HG03571 (cell line): ENCODE results near the gene HNMT.
"Not testable (repeated sequence)": the region's sequence is repeated elsewhere in the genome, so short reads cannot be mapped to it uniquely, and the experiment has no call there.

Experiments
- ATAC-seq: cut with Tn5 transposase; IDR thresholded peaks from one replicate; pipeline ENCODE4 v1.9.1; 2021; ENCODE audit not compliant: unreplicated experiment

Gene HNMT

DNA sequence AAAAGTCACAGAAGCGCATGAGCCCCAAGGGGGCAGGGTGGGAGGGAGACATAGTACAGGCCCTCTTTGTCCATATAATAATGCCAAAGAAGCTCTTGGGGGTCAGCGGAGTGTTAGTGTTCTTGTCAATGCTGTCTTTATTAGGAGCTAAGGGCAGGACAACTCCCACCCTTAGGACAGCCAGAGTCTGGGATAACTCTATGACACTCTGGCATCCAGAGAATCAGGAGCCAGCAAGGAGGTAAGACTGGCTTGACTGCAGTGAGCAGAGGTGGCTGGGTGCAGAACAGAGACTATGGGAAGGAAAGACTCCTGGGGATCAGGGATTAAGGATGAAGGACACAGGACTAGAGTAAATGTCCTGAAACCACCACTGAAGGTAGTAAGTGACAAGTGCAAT, 19.0 kb upstream of the HNMT start:
- no peak for ATAC-seq

DNA sequence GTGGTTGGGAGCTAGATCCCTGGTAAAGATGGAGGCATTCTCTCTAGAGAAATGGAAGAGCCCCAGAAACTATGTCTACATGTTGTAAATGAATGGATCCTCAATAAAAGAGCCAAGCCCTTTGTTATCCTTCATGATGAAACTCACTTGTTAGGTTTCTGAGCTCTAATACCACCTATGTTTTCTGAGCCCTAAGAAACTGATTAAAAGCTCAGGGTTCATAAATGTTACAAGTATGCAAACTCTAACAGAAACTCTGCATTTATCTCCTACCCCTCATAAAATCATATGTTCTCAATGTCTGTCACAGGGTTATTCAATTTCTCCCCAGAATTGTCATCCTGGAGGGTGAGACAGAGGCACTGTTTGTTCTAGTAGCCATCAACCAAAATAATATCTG, 18.0 kb upstream of the HNMT start:
- ATAC-seq: no peak

DNA sequence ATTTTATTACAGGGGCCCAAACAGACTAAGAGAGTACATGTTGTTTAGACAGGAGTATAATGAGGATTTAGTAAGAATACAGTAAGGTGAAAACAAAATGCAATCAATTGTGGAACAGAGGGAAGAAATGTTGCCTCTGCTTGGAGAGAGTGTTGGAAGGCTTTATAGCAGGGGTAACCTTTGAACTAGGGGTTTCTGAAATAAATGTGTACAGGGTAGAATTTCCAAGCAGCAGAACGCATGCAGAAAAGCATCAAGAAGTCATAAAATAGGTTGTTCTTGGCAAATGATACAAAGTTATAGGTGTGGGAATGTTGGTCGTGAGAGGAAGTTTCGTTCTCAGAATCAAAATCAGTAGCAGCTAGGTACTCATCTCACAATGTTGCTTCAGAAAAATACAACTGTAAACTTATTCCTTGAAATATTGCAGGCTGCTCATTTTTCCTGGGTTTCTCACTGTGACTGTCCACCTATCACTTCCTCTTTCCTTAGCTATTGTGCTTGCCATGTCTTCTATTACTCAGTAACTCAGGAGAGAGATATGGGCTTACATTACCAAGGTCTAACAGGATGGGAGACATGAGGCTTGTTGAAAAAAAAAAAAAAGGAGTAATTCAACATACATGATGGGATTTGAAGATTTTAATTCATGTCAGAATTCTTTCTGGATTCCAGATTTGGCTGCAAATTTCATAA, 17.1 kb upstream of the HNMT start:
- ATAC-seq: no peak

DNA sequence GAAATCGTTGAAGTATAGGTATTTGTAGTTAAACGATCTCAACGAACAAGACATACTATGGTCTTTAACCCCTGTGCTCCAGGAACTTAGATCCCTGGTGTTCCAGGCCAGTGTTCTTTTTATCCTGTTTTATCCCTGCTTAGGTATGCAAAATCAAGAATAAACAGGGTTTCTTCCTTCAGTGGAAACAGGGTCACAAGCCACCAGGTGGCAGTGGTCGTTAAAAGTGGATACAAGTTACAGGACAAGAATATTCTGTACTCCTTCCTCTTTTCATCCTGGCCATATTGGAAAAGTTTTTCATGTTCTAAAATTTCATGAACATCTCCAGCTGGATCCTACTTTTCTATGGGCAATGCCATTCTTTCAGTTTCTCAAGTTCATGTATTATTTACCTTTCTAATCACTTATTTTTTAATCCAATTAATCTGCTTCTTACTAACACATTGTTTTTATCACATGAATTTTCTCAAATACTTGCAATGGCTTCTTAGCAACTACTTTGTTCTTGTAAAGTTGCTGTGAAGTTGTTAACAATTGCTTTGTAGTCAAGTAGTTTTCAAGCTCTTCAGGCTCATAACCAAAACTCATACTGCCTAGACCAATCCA, 16.4 kb upstream of the HNMT start:
- ATAC-seq: no peak

DNA sequence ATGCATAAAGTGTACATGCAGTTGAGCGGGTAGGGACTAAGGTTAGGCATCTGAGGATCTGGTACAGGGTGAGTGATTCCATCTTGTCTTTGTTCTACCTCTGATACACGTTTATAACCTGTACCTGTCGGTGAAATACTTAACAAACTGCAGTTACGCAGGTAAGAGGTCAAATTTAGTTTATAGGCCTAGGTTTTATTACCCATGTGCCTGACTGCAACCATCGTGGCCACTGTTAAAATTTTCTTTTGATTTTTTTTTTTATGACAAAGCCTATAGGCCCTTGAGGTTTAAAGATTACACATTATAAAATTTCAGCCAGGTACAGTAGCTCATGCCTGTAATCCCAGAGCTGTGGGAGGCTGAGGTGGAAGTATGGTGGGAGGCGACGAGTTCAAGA, 15.4 kb upstream of the HNMT start:
- ATAC-seq: no peak

DNA sequence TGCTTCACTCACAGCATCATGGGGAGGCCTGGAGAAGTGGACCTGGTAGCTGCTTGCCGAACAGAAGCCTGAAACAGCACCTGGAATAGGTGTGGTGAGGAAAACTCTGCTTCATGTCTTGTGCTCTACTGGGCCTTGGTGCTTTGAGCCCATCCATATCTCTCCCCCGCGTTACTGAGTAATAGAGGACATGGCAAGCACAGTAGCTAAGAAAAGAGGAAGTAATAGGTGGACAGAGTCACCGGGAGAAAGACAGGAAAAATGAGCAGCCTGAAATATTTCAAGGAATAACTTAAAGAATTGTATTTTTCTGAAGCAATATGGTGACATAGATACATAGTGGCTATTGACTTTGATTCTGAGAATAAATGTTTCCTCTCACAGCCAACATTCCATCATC, 14.0 kb upstream of the HNMT start:
- ATAC-seq: no peak

DNA sequence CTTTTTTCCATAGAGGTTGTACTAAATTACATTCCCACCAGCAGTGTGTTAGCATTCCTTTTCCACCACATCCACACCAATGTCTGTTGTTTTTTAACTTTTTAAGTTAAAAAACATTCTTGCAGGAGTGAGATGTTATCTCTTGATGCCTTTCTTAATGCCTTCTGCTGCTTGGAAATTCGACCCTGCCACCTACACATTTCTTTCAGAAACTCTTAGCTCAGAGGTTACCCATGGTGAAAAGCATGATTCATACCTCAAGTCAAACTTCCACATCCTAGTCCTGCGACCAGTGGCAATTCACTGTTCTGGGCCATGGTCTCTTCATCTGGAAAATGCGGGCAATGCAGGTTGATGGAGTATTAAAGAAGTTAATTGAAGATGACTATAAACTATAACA, 12.7 kb upstream of the HNMT start:
- ATAC-seq: no peak

DNA sequence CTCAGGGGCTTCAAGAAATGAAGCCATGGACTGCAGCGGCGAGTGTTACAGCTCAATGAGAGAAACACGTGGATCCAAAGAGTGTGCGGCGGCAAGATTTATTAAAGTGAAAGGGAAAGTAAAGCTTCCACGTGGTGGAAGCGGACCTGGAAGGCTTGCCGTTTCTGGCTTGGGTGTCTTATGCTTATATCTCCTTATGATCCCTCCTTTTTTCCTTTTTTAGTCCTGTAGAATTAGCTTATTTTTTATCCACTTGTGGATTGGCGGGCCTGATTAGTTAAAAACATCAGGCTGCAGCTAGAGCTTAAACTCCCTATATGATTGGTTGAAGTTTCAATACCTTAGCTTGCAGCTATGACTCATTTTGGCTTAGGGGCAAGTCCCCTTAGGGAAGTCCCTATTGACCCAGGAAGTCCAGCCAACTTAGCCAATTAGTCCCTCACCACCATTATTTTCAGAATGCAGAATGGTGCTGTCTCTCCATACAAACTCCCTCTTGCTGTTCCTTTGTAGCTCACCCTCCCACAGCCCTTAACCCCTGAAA, 11.6 kb upstream of the HNMT start:
- peak; percentile 48 for ATAC-seq

DNA sequence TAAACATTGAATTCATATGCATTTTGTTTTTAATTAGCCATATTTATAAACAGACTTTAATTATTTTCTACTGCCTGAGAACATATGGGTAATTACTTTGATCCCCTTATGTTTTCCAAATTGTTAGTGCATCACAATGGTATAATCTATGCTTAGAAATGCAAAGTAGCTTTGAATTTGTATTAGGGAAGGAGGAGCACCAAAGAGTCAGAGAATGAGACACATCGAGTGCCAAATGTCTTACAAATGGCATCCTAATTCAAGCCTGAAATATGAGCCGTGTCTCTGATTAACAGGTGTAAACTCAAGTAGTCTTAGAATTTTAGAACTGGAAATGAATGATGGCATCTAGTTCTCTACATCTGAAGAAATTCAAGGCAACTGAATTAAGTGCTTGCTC, 8.7 kb upstream of the HNMT start:
- no peak for ATAC-seq

DNA sequence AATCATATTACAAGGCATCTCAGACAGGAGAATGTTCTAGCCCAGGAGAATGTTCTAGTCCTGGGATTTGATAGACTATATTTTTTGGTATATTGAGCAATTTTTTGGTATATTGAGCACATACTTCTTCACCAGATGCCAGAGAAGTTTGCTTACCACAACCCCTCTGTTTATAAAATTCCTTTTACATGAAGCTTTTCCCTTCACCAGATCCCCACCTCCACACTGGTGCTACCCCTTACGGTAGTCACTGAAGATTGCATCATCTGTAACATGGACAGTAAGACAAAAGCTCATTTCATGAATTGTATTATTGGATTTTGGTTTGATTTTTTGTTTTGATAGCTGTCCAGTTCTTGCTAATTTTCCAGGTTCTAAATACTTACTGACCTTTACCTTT, 7.2 kb upstream of the HNMT start:
- ATAC-seq: no peak

DNA sequence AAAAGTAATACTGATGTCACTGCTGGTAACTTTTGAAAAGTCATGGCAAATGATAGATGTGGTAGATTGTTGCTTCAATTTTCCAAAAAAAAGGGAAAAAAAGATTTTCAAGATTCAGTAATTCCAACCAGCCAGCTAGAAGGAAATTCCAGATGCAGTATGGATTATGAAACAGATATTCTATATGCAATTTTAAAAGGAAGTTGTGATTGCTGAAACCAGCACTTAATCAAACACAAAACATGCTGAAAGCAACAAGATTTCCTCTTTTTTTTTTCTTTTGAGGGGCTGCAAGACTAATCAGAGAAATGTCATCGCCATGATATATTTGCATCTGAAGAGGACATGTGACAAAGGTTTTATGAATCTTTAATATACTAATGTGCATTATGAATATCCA, 5.1 kb upstream of the HNMT start:
- no peak for ATAC-seq

DNA sequence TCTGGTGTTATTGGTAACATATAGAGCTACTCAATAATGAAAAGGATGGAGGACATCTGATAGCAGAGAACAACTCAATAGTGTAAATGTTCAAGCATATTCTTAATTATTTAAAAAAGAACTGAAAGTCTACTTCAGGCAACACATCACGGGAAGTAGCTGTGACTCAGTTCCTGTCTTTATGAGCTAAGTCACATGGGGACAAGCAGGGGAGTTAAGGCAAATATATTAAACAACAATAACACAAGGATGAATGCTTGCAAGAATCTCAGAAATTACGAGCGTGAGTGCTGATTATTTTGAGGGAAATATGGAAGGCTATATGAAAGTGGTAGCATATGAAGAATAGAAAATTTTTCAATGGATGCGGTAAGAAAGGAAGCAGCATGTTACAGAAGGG, 4.0 kb upstream of the HNMT start:
- no peak for ATAC-seq

DNA sequence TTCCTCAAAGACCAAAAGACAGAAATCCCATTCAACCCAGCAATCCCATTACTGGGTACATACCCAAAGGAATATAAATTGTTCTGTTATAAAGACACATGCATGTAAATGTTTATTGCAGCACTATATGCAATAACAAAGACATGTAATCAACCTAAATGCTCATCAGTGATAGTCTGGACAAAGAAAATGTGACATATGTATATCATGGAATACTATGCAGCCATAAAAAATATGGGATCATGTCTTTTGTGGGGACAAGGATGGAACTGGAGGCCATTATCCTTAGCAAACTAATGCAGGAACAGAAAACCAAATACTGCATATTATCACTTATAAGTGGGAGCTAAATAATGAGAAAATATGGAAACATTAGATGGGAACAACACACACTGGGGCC, 2.7 kb upstream of the HNMT start:
- no peak for ATAC-seq

DNA sequence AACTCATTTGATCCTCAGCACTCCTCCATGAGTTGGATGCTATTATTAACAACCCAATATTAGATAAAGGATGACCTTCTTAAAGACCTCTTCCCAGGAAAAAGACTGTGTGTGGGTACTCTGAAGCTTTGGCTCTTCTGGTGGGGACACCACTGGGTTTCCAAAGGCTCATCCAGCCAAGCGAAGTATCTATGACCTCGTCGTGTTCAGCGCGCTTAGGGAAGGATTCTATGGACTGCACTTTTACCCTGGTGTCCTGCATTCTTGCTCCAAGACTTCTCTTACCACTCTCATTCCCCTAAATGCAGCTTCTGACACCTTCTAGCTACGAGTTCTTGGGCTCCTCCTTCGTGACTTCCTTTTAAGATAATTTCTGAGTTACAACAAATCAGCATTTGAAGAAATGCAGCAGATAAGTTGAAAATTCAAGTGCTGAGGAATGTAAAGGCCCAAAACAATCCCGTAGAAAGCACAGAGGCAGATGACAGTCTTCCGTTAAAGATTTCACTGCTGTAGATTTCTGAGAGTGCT, 673 bp upstream of the HNMT start:
- no peak for ATAC-seq

DNA sequence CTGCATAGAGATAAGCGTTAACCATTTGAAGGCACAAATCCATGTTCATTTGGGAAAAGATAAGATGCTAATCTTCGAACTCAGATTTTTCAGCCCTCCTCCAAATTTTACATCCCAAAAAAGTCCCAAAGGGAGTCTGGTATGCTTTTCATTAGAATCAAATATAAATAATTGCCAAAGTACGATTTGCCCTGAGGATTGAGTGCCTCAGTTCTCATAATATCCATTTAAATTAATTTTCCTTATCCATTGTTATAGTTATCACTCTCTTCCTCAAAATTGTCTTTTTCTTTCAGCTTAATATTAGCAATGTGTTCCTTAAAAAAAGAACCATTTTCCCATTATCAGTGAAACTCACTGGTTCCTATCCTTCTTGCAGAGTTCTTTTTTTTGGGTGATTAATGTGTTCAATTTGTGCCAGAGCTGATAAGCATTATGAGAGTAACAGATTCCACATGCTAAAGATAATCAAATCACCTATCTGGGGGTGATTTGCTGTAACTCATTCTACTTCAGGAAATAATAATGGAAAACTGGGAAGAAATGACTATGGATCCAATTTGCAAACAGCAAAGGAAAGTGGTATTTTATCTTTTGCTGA, 686 bp downstream of the HNMT start:
- no peak for ATAC-seq

DNA sequence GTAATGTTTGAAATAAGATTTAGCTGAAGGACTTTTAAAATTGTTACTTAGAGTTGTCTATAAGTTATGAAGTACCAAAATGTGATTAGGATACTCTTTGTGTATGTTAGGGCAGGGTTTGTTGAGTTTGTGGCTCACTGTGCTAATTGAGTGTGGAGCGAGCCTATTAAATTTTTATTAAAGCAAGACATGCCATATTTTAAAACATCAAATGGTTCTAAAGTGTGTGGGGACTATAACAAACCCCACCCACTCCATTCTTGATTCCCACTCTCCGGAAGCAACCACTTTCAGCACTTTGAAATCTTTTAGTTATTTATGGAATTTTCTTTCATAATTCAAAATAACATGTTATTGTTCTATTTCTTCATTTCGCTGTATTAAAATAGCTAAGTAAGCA, 1.8 kb downstream of the HNMT start:
- no peak for ATAC-seq

DNA sequence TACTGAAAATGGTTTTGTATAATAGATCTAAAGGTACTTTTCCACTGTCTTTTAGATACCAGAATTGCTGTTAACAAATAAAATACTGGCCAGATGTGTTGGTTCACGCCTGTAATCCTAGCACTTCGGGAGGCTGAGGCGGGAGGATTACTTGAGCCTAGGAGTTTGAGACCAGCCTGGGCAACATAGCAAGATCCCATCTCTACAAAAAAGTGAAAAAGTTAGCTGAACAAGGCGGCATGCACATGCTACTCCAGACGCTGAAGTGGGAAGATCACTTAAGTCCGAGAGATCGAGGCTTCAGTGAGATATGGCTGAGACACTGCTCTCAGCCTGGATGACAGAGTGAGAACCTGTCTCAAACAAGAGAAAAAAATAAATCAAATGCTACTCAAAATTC, 2.8 kb downstream of the HNMT start:
- ATAC-seq: no peak

DNA sequence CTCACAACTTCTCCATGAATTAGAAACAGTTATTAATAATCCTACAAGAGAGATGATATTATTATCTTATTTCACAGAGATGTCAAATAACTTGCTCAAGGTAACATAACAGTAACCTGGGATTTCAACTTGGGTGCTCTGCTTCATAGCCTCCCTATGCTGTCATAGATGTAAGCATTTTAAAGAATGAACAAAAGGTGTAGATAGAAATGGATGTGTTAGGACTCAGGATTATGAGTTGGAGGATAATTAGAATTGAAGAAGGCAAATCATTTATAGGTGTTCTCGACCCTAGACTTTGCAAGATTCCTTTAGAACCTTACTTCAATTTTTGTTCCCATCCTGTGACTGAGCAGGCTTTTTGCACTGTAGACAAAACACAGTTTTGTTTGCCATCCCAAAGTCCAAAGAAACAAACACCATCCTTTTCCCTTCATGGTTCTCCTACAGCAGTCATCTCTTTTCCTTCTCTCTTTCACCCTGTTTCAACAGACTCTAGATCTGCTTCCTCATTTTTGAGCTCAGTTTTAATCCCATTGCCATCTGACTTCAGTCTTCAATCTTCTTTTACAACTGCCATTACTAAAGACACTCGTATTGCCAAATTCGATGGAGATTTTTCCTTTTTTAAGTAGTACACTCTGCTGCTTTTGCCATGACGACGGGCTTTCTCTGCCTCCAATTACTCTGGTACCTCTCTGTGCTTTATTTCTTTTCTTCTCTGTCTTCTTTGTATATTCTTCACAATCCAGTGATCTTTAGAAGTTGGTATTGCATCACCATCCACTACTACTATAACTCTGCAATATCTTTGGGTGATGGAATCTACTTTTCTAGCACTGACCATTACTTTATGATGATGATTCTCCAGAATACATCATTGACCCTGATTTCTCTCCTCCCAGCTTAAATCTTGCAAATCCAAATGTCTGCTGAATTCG, 4.5 kb downstream of the HNMT start:
- ATAC-seq: no peak

DNA sequence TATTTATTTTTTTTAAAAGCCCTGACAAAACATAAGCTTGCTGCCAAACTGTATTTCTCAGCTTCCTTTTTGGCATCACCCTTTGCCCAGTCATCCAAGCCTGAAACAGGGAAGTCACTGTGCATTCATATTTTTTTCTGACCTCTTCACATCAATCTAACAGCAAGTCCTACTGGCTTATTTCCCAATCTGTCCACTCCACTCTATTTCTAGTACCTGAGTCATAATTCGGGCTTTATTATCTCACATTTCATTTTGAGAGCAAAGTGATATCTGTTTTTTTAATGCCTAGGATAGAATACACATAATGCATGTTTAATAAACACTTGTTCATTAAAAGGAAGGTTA, 5.1 kb downstream of the HNMT start:
- ATAC-seq: no peak

DNA sequence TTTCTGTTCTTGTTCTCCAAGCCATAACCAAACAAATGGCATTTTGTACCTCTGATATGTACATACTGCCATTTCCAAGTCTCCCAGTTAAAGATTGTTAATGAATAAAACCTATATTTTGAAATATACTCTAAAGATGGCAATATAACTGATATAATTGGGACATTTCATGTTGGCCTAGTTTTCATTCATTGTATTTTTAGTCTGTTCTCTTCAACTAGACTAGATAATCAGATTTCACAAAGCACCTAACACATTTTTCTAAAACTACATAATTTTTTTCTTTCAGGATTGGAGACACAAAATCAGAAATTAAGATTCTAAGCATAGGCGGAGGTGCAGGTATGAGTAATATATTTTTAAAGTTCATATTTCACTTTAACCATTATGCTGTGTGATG, 5.6 kb downstream of the HNMT start:
- no peak for ATAC-seq

DNA sequence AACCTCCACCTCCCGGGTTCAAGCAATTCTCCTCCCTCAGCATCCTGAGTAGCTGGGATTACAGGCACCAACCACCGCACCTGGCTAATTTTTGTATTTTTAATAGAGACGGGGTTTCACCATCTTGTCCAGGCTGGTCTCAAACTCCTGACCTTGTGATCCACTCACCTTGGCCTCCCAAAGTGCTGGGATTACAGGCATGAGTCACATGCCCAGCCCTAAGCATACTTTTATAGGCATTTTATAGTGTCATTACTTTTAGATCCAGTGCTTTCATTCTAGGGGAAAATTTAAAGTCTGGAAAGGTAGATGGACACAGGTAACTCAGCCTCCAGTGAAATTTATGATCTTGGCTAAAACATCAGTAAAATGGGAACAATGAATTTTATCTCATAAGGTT, 7.0 kb downstream of the HNMT start:
- not testable (repeated sequence) for ATAC-seq
